DND-41 (cell line): ENCODE results near the gene PPIAL4G.
"Not testable (repeated sequence)": the region's sequence is repeated elsewhere in the genome, so short reads cannot be mapped to it uniquely, and the experiment has no call there.

Experiments used
- CTCF ChIP-seq: IDR thresholded peaks from 2 replicates; pipeline ENCODE4 v1.5.1; 2012; ENCODE audit warnings: borderline replicate concordance, low read length, moderate library complexity, mild to moderate bottlenecking; ENCODE audit not compliant: poor library complexity, severe bottlenecking; ENCODE audit errors: extremely low read depth
- EZH2 ChIP-seq: IDR thresholded peaks from 3 replicates; pipeline ENCODE4 v1.6.1; 2012; ENCODE audit warnings: borderline replicate concordance, low read depth, mild to moderate bottlenecking, moderate library complexity, low read length, inconsistent platforms; ENCODE audit not compliant: severe bottlenecking

- TF ChIP-seq CTCF, EZH2: not testable (repeated sequence)
Measured at GRCh38 chr1:148512571-148513184, 29.6 kb upstream of the PPIAL4G start.
